Suprapubic skin (tissue), 4 donors: ENCODE results near the gene S100A3. TPM values are rescaled to one million over a fixed set of nuclear protein-coding genes. Genes with fewer than 3 reads are reported as not detected.

ENCODE experiments used
- DNase-seq, 2 donors: peaks; one replicate each; pipeline ENCODE4 v3.0.0-alpha.2; 2019; ENCODE audit warnings: low spot score in 2 of 2
- H3K27ac ChIP-seq: fragments of 200-600 bp; sonication (generic); one replicate; pipeline ENCODE4 v1.5.1; 2019
- H3K27me3 ChIP-seq: fragments of 200-600 bp; sonication (generic); one replicate; pipeline ENCODE4 v1.5.1; 2019
- H3K36me3 ChIP-seq: fragments of 200-600 bp; sonication (generic); one replicate; pipeline ENCODE4 v1.5.1; 2019
- H3K4me1 ChIP-seq: fragments of 200-600 bp; sonication (generic); one replicate; pipeline ENCODE4 v1.5.1; 2019
- H3K4me3 ChIP-seq: fragments of 200-600 bp; sonication (generic); one replicate; pipeline ENCODE4 v1.5.1; 2019; ENCODE audit warnings: mild to moderate bottlenecking
- H3K9me3 ChIP-seq: fragments of 200-600 bp; sonication (generic); one replicate; pipeline ENCODE4 v1.5.1; 2019
- CTCF ChIP-seq, 2 donors: fragments of 200-600 bp in 1 of 2; fragments of 450-650 bp in 1 of 2; sonication (generic) in 1 of 2; IDR thresholded peaks; one replicate each; pipeline ENCODE4 v1.5.1; 2016 to 2019; ENCODE audit warnings: antibody characterized with exemption in 2 of 2, mild to moderate bottlenecking in 1 of 2, moderate library complexity in 1 of 2
- EP300 ChIP-seq: sonication (generic); formaldehyde crosslinking; IDR thresholded peaks from one replicate; pipeline ENCODE4 v1.6.1; 2017; ENCODE audit warnings: antibody characterized with exemption
- POLR2A ChIP-seq, 2 donors: fragments of 450-650 bp; IDR thresholded peaks; one replicate each; pipeline ENCODE4 v1.6.1; 2017; ENCODE audit warnings: antibody characterized with exemption in 2 of 2, mild to moderate bottlenecking in 2 of 2, moderate library complexity in 2 of 2
- POLR2AphosphoS5 ChIP-seq, 3 donors: sonication (generic); formaldehyde crosslinking; IDR thresholded peaks; one replicate each; pipeline ENCODE4 v1.6.1; 2017; ENCODE audit warnings: antibody characterized with exemption in 3 of 3
- WGBS: methylation state at CpG from one replicate; pipeline ENCODE4 v1.1.5; 2018; 5-methylcytosine and 5-hydroxymethylcytosine counted together
- total RNA-seq, 4 donors: library from RNA; depleted of rRNA; stranded (reverse); fragments of >200 nt; gene quantifications; one replicate each; pipeline ENCODE4 v1.1.0, GENCODE V29; 2016

S100A3 gene
- total RNA-seq, 4 donors from 2014 or later, result 42.6 to 342 (median 88.0) TPM; not detected in 1

- TF ChIP-seq CTCF (IDR thresholded peaks at IDR 0.05), result no peak
- TF ChIP-seq EP300, result no peak
- no peak for TF ChIP-seq POLR2A (IDR thresholded peaks at IDR 0.05)
- TF ChIP-seq POLR2AphosphoS5 (IDR thresholded peaks at IDR 0.05), result no peak
- 22% methylated on average over 7 of the region's 7 CpGs for WGBS
- no peaks in the 10 kb centered on the region for H3K27me3 ChIP-seq
- peak overlapping the region; percentile 99 for H3K27ac ChIP-seq
- peak overlapping the region; percentile 80 for H3K4me3 ChIP-seq
- no peaks in the 10 kb centered on the region for H3K36me3 ChIP-seq
- peaks cover 71% of the 10 kb centered on the region for H3K4me1 ChIP-seq
- DNase-seq, result peak in 1 of 2 donors; percentile 77
- H3K9me3 ChIP-seq, result no peaks in the 10 kb centered on the region
These were observed 14.7 kb downstream of the S100A3 start for GRCh38 chr1:153534226-153534924.

GRCh38 chr1:153533689-153534201 is 15.3 kb downstream of the S100A3 start:
- peak in 1 of 2 donors; percentile 92 for DNase-seq
- TF ChIP-seq CTCF (IDR thresholded peaks at IDR 0.05) (no peak), POLR2AphosphoS5 (IDR thresholded peaks at IDR 0.05) (peak in 2 of 3 donors; percentile 25 to 42), POLR2A (IDR thresholded peaks at IDR 0.05) (peak in 1 of 2 donors; percentile 15), EP300 (no peak)
- H3K36me3 ChIP-seq, result no peaks in the 10 kb centered on the region
- peak overlapping the region; percentile 80 for H3K4me3 ChIP-seq
- H3K27me3 ChIP-seq, result no peaks in the 10 kb centered on the region
- peak overlapping the region; percentile 99 for H3K27ac ChIP-seq
- WGBS, result 10% methylated on average over 7 of the region's 13 CpGs
- H3K4me1 ChIP-seq, result peaks cover 67% of the 10 kb centered on the region
- H3K9me3 ChIP-seq, result no peaks in the 10 kb centered on the region

GRCh38 chr1:153532769-153533599 is 16.1 kb downstream of the S100A3 start:
- peak overlapping the region; percentile 99 for H3K27ac ChIP-seq
- peaks cover 60% of the 10 kb centered on the region for H3K4me1 ChIP-seq
- DNase-seq, result peak; percentile 95 to 96
- 18% methylated on average over 26 of the region's 34 CpGs for WGBS
- no peaks in the 10 kb centered on the region for H3K27me3 ChIP-seq
- peak overlapping the region; percentile 80 for H3K4me3 ChIP-seq
- H3K9me3 ChIP-seq, result no peaks in the 10 kb centered on the region
- no peaks in the 10 kb centered on the region for H3K36me3 ChIP-seq
- no peak for TF ChIP-seq EP300
- no peak for TF ChIP-seq POLR2A (IDR thresholded peaks at IDR 0.05)
- peak; percentile 94 to 97 for TF ChIP-seq CTCF (IDR thresholded peaks at IDR 0.05)
- TF ChIP-seq POLR2AphosphoS5 (IDR thresholded peaks at IDR 0.05), result peak; percentile 19 to 68 (median 44)

- no peak overlapping the region for H3K4me3 ChIP-seq
- WGBS, result 66% methylated on average over 2 of the region's 2 CpGs
- no peaks in the 10 kb centered on the region for H3K27me3 ChIP-seq
- peaks cover 56% of the 10 kb centered on the region for H3K4me1 ChIP-seq
- no peaks in the 10 kb centered on the region for H3K9me3 ChIP-seq
- H3K36me3 ChIP-seq, result no peaks in the 10 kb centered on the region
- TF ChIP-seq POLR2AphosphoS5 (IDR thresholded peaks at IDR 0.05), result no peak
- TF ChIP-seq CTCF (IDR thresholded peaks at IDR 0.05), result no peak
- H3K27ac ChIP-seq, result no peak overlapping the region
- peak in 1 of 2 donors; percentile 10 for DNase-seq
These were observed 16.9 kb downstream of the S100A3 start for GRCh38 chr1:153532181-153532580.

GRCh38 chr1:153531638-153532037 is 17.4 kb downstream of the S100A3 start:
- peak in 1 of 2 donors; percentile 37 for DNase-seq
- WGBS, result 87% methylated on average over 3 of the region's 3 CpGs
- Histone ChIP-seq H3K27me3 (no peaks in the 10 kb centered on the region), H3K9me3 (no peaks in the 10 kb centered on the region), H3K4me3 (no peak overlapping the region), H3K27ac (no peak overlapping the region), H3K36me3 (no peaks in the 10 kb centered on the region), H3K4me1 (peaks cover 52% of the 10 kb centered on the region)
- TF ChIP-seq CTCF (IDR thresholded peaks at IDR 0.05) (no peak), POLR2A (IDR thresholded peaks at IDR 0.05) (no peak), POLR2AphosphoS5 (IDR thresholded peaks at IDR 0.05) (no peak), EP300 (no peak)
